Aorta (tissue), 5 donors: ENCODE measurements around the gene PLA2G5. TPM values are rescaled to one million over a fixed set of nuclear protein-coding genes. Genes with fewer than 3 reads are reported as not detected.

Experiments used
- ATAC-seq: fragments of 200-7000 bp; cut with Tn5 transposase; one replicate; pipeline ENCODE4 v1.9.1; 2022; ENCODE audit warnings: moderate library complexity; ENCODE audit not compliant: low FRiP score
- DNase-seq, 2 donors: peaks; one replicate each; pipeline ENCODE4 v3.0.0-alpha.2; 2020
- H3K27ac ChIP-seq, 2 donors: one replicate each; pipeline ENCODE4 v1.5.1; 2013; ENCODE audit warnings: low read length in 2 of 2, mild to moderate bottlenecking in 2 of 2, moderate library complexity in 2 of 2, control low read depth in 1 of 2, inconsistent platforms in 1 of 2, low read depth in 1 of 2
- H3K27me3 ChIP-seq, 2 donors: one replicate each; pipeline ENCODE4 v1.6.1; 2013; ENCODE audit warnings: control low read depth in 1 of 2, low read length in 1 of 2, mild to moderate bottlenecking in 1 of 2, moderate library complexity in 1 of 2; ENCODE audit not compliant: insufficient read depth in 2 of 2, control insufficient read depth in 1 of 2
- H3K36me3 ChIP-seq, 2 donors: one replicate each; pipeline ENCODE4 v1.6.1; 2013; ENCODE audit warnings: control low read depth in 1 of 2, low read length in 1 of 2, mild to moderate bottlenecking in 1 of 2; ENCODE audit not compliant: insufficient read depth in 2 of 2, control insufficient read depth in 1 of 2
- H3K4me1 ChIP-seq, 2 donors: one replicate each; pipeline ENCODE4 v1.6.1; 2013; ENCODE audit warnings: low read length in 2 of 2, control low read depth in 1 of 2, mild to moderate bottlenecking in 1 of 2, moderate library complexity in 1 of 2; ENCODE audit not compliant: insufficient read depth in 2 of 2, control insufficient read depth in 1 of 2
- H3K4me3 ChIP-seq, 2 donors: one replicate each; pipeline ENCODE4 v1.5.1; 2013; ENCODE audit warnings: low read length in 2 of 2, control low read depth in 1 of 2, mild to moderate bottlenecking in 1 of 2
- H3K9me3 ChIP-seq: one replicate; pipeline ENCODE4 v1.6.1; 2013; ENCODE audit warnings: mild to moderate bottlenecking, low read length; ENCODE audit not compliant: control insufficient read depth
- WGBS, 2 donors: extraction: QIAGEN DNeasy Blood & Tissue Kit; methylation state at CpG; one replicate each; pipeline ENCODE4 v1.1.7; 2013; 5-methylcytosine and 5-hydroxymethylcytosine counted together
- intact Hi-C, 2 donors: fragments of 100-400 bp; cut with DNase I; formaldehyde crosslinking; loops; one replicate each; pipeline versions ENCODE4 v1.14.2 to v1.15.0; 2022
- polyA plus RNA-seq, 2 donors: library from polyadenylated mRNA; stranded (reverse); fragments of 200-250 nt; gene quantifications; one replicate each; pipeline ENCODE4 v1.2.3, GENCODE V29; 2013
- total RNA-seq, 2 donors: library from RNA; stranded (reverse); fragmentation: NEBNext Ultra II Directional; extraction: Animal tissue kit (Norgen Biotek cat#: 25700); gene quantifications; one replicate each; pipeline ENCODE4 v1.2.1, GENCODE V29; 2021
- donor health status: healthy with polysubstance abuse.
- donor health status: Bipolar disorder and iron deficiency.
- donor health status: DM: no; HTN: no; CAD: no.
- donor health status: DM: no; HTN: no; CAD: no.
- donor health status: DM: yes; HTN: yes; CAD: no.

The PLA2G5 gene
- total and polyA plus RNA-seq, 4 donors, result 4.0 to 13.7 (median 8.5) TPM

DNA sequence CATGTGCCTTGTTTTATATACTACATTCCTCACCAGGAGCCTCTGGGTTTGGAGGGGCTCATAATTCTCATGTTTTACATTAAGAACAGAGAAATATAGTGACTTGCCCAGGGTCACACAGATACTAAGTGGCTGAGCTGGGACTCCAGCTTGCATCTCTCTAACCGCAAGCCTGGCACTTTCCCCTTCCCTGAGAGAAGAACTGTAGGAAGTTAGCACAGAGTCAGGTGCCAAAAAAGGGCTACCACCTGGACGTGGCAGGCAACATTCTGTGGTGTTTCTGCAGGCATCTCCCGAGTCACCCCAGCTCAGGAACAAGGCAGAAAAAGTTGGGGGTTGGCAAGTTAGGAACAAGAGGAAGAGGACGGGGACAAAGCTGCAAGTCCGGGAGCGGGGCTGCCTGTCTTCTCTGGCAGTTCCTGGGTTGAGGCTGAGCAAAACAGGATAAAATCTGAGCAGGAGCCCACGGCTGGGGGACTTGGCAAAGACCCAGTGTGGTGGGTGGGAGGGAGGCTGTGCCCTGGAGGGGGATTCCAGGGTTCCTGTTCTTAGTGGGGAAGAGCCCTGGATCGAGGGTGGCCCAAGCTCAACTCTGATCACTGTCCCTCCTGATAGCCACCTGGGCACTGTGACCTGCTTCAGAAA, 9.8 kb downstream of the PLA2G5 start:
- 59 to 64% methylated on average over 8 of the region's 8 CpGs for WGBS, 2 donors
- no peaks in the 10 kb centered on the region for H3K4me1 ChIP-seq
- no peak for ATAC-seq
- no peak overlapping the region for H3K27ac ChIP-seq
- intact Hi-C loops, result no loop called here
- H3K27me3 ChIP-seq, result no peaks in the 10 kb centered on the region
- H3K9me3 ChIP-seq, result no peaks in the 10 kb centered on the region
- DNase-seq, result peak in 1 of 2 donors; percentile 61
- no peaks in the 10 kb centered on the region for H3K36me3 ChIP-seq
- no peak overlapping the region for H3K4me3 ChIP-seq

DNA sequence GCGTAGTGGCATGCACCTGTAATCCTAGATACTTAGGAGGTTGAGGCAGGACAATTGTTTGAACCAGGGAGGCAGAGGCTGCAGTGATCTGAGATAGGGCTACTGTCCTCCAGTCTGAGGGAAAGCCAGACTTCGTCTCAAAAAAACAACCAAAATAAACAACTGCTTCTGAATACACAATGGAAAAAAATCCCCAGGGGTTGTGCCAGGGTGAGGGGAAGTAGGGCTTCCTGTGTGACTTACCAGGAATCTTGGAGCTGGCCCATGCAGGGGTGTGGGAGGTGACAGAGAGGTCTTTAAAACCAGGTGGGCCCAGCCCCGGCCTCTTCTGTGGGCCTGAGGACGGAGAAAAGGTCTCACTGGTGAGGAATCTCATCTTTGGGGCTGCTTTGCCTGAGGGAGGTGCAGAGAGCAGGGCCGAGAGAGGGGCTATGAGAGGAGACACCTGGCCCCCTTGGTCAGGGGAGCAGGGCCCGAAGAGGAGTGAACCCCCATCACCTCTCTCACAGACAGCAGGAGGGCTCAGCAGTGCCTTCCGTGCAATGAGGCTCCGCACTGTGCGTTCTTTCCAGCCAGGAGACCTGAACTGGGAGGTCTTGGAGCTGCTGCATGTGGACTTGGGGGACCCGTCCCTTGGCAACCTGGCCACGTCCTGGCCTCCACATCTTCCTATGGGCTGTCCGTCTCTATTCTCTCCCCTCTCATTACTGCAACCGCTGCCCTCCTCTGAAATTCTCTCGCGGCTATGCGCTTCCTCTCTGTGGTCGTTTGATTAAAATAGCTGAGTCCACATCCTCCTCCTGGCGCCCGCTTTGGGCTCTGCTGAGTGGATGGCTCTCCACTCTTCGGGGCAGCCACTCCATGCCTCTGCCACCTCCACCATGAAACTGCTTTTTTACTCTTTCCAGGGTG, 10.7 kb downstream of the PLA2G5 start:
- peak; percentile 55 to 58 for DNase-seq
- Histone ChIP-seq H3K4me3 (no peak overlapping the region), H3K27ac (no peak overlapping the region), H3K27me3 (no peaks in the 10 kb centered on the region), H3K4me1 (no peaks in the 10 kb centered on the region), H3K36me3 (no peaks in the 10 kb centered on the region), H3K9me3 (no peaks in the 10 kb centered on the region)
- WGBS, 2 donors, result 75 to 76% methylated on average over 20 of the region's 20 CpGs
- intact Hi-C loops, result no loop called here
- ATAC-seq, result no peak

DNA sequence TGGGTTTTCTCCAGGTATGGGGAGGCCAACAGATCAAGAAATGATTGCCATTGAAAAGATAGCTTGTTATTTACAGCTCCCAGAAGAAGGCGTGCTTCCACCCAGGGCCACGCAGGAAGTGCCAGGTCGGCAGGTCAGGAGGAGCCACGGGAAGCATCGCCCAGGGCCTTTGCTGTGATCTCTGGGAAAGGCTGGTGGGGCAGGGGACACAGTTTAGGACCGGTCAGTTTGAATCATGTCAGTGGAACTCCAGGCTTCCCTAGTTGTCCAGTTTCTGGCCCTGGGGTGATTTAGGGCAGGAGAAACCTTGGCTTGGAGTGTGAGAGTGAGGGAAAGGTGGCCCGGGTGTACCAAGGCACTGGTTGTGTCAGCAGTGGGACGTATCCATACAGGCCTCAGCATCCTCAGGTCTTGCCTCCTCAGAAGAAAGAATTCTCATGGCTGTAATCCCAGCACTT, 11.4 kb downstream of the PLA2G5 start:
- Histone ChIP-seq H3K27me3 (no peaks in the 10 kb centered on the region), H3K9me3 (no peaks in the 10 kb centered on the region), H3K4me1 (no peaks in the 10 kb centered on the region), H3K36me3 (peaks cover 0 to 2% of the 10 kb centered on the region in 2 donors), H3K4me3 (no peak overlapping the region), H3K27ac (no peak overlapping the region)
- DNase-seq (peak in 1 of 2 donors; percentile 51), ATAC-seq (no peak)
- intact Hi-C loops, result no loop called here
- 76 to 86% methylated on average over 8 of the region's 8 CpGs for WGBS, 2 donors

DNA sequence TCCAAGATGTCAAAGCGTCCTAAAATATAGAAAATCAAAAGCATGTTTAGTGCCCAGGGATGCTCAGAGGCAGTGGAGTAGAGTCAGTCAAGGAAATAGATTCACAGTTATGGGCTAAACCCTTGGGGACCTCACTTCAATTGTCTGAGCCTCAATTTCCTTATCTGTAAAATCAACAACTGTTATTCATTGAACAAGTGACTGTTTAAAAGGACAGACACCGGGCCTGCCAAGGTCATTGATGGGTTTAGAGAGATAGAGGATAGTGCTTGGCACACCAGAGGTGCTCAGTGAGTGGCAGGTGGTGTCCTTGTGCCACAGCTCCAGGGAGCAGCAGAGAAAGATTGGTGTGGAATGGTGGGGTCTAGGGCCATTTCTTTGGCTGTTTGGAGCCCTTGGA, 12.8 kb downstream of the PLA2G5 start:
- peak in 1 of 2 donors; percentile 30 for DNase-seq
- no peak overlapping the region for H3K27ac ChIP-seq
- intact Hi-C loops, result no loop called here
- H3K36me3 ChIP-seq, result peaks cover 0 to 2% of the 10 kb centered on the region in 2 donors
- H3K4me3 ChIP-seq, result no peak overlapping the region
- WGBS, 2 donors, result 75 to 79% methylated on average over 2 of the region's 2 CpGs
- no peaks in the 10 kb centered on the region for H3K4me1 ChIP-seq
- no peak for ATAC-seq
- H3K9me3 ChIP-seq, result no peaks in the 10 kb centered on the region
- H3K27me3 ChIP-seq, result no peaks in the 10 kb centered on the region

DNA sequence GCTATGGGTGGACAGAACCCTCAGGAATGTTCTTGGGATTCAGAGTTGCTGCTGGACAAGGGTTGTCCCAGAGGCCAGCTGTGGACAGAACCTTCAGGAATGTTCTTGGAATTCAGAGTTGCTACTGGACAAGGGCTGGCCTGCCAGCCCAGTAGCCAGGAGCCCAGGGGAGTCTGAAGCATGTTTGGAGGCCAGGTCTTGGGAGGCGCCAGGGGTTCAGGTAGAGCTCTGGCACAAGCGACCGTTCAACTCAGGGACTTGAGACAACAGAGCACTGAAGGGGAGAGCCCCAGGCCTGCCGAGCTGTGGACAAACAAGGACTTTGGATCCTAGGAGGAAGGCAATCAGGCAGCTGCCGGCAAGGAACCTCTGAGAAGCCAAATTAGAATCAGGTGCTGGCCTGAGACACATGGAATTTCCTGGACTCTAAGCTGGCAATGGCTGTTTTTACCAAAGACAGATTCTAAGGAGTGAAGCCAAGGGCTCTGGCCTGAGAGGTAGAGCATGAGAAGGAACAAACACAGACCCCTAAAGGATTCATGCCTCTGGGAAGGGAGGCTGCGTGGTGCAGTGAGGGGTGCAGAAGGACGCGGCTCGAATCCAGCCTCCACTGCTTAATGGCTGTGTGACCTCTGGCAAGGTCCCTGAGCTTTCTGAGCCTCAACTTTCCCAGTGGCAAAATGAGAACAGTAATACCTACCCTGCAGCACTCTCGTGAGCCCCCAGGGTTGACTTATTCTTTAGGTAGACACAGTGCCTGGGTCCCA, 13.4 kb downstream of the PLA2G5 start:
- Histone ChIP-seq H3K27me3 (no peaks in the 10 kb centered on the region), H3K4me1 (no peaks in the 10 kb centered on the region), H3K36me3 (peaks cover 0 to 2% of the 10 kb centered on the region in 2 donors), H3K9me3 (no peaks in the 10 kb centered on the region), H3K4me3 (no peak overlapping the region), H3K27ac (no peak overlapping the region)
- 79 to 81% methylated on average over 10 of the region's 10 CpGs for WGBS, 2 donors
- intact Hi-C loops, result no loop called here
- peak in 1 of 2 donors; percentile 74 for DNase-seq
- ATAC-seq, result no peak

DNA sequence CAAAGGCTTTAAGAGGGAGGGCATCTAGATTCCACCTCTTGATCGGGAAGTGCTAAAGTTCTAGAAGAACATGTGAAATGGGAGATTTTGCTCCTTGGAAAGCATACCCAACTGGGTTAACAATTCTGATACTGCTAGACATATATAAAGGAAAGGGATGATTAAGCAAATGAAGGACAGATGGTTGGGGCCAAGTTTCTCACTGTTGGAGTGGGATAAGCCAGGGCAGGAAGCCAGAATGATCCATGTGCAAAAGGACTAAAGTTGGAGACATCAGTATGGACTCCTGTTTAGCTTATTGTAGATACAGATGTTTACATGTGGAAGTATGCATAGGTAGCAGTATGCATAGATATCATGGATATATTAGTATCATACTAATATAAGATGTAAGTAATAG, 16.8 kb downstream of the PLA2G5 start:
- no peak overlapping the region for H3K4me3 ChIP-seq
- no peaks in the 10 kb centered on the region for H3K4me1 ChIP-seq
- H3K36me3 ChIP-seq, result peaks cover 0 to 4% of the 10 kb centered on the region in 2 donors
- WGBS, 2 donors, result 96 to 97% methylated on average over 1 of the region's 1 CpG
- H3K27ac ChIP-seq, result no peak overlapping the region
- no peaks in the 10 kb centered on the region for H3K9me3 ChIP-seq
- ATAC-seq, result no peak
- intact Hi-C loops, result no loop called here
- no peak for DNase-seq
- no peaks in the 10 kb centered on the region for H3K27me3 ChIP-seq

DNA sequence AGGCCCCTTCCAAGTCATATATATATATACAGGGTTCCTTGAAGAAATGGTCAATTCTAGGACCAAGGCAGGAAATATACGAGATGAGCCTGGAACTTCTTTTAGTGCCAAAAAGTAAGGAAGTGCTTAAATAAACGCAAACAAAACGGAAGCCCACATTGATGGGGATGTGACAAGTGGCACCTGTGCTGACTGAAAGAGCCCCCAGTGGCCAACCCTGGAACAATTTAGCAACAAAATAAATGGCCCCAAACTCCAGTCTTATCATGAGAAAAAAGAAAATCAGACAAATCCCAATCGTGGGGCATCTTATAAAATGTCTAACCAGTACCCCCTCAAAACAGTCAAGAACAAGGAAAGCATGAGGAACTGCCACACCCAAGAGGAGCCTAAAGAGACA, 17.7 kb downstream of the PLA2G5 start:
- no peak for ATAC-seq
- no peak overlapping the region for H3K27ac ChIP-seq
- H3K36me3 ChIP-seq, result peaks cover 0 to 4% of the 10 kb centered on the region in 2 donors
- intact Hi-C loops, result no loop called here
- no peaks in the 10 kb centered on the region for H3K9me3 ChIP-seq
- no peaks in the 10 kb centered on the region for H3K4me1 ChIP-seq
- DNase-seq, result no peak
- WGBS, 2 donors, result 73 to 74% methylated on average over 4 of the region's 4 CpGs
- H3K4me3 ChIP-seq, result no peak overlapping the region
- no peaks in the 10 kb centered on the region for H3K27me3 ChIP-seq

DNA sequence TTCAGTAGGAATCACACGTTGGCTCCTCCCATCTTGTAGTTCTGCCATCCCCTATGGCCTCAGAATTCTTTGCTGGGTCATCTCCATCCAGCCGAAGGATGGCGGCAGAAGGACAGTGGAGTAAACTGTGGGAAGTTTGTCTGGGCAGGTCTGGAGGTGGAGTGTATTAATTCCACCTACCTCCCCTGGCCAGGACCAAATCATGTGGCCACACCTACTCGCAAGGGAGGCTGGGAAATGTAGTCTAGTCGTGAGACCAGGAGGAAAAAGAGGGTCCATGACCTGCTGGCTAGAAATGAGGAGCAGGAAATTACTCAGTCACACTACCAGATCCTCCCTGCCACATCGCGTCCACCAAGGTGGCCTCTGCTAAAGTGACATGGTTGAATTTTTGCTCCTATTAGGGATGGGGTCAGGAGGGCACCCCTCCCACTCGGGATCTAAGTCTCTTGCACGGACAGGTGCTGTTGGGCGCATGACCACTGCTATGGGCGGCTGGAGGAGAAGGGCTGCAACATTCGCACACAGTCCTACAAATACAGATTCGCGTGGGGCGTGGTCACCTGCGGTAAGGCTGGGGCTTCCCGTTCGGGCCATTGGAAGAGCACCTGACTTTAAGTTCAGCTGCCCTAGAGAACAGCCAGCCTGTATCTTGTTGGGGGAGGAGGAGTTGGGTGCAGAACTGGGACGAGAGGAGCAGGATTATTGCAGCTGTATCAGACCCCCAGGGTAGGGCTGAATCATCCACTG, 19.5 kb downstream of the PLA2G5 start:
- intact Hi-C loops, result no loop called here
- 89 to 90% methylated on average over 19 of the region's 19 CpGs for WGBS, 2 donors
- no peaks in the 10 kb centered on the region for H3K27me3 ChIP-seq
- no peak for ATAC-seq
- H3K9me3 ChIP-seq, result no peaks in the 10 kb centered on the region
- H3K4me1 ChIP-seq, result no peaks in the 10 kb centered on the region
- H3K36me3 ChIP-seq, result peaks cover 0 to 4% of the 10 kb centered on the region in 2 donors
- no peak overlapping the region for H3K4me3 ChIP-seq
- no peak overlapping the region for H3K27ac ChIP-seq
- DNase-seq, result peak in 1 of 2 donors; percentile 50
